ENCODE results near the gene PLD4.

PLD4 gene

DNA sequence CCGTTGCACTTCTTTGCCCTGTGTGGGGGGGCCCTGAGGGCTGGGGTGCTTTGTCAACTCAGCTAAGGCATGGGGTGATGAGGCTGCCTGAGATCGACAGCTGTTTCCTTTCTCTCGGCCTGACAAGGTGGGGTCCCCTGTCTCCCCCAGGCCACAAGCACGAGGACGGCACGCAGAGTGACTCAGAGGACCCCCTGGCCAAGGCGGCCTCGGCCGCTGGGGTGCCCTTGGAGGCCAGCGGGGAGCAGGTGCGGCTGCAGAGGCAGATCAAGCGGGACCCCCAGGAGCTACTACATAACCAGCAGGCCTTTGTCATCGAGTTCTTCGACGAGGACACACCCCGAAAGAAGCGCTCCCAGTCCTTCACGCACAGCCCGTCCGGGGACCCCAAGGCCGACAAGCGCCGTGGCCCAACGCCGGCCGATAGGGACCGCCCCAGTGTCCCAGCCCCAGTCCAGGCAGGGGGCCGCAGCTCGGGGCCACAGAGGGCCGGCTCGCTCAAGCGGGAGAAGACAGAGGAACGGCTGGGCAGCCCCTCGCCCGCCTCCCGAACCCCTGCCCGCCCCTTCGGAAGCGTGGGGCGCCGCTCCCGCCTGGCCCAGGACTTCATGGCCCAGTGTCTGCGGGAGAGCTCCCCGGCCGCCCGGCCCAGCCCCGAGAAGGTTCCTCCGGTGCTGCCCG lies 40.9 kb upstream of the PLD4 start:
- no peak for TF ChIP-seq SIN3A (IDR thresholded peaks at IDR 0.05; ENCODE audit: borderline replicate concordance, insufficient read depth, low read length)
- no peak for TF ChIP-seq POLR2AphosphoS5 (IDR thresholded peaks at IDR 0.05; ENCODE audit: low read depth, low read length)
- TF ChIP-seq FOXP2 (optimal IDR thresholded peaks at IDR 0.05; ENCODE audit: borderline replicate concordance, extremely low read depth, extremely low read length, insufficient read depth) = no peak
- TF ChIP-seq, protein P1, sequence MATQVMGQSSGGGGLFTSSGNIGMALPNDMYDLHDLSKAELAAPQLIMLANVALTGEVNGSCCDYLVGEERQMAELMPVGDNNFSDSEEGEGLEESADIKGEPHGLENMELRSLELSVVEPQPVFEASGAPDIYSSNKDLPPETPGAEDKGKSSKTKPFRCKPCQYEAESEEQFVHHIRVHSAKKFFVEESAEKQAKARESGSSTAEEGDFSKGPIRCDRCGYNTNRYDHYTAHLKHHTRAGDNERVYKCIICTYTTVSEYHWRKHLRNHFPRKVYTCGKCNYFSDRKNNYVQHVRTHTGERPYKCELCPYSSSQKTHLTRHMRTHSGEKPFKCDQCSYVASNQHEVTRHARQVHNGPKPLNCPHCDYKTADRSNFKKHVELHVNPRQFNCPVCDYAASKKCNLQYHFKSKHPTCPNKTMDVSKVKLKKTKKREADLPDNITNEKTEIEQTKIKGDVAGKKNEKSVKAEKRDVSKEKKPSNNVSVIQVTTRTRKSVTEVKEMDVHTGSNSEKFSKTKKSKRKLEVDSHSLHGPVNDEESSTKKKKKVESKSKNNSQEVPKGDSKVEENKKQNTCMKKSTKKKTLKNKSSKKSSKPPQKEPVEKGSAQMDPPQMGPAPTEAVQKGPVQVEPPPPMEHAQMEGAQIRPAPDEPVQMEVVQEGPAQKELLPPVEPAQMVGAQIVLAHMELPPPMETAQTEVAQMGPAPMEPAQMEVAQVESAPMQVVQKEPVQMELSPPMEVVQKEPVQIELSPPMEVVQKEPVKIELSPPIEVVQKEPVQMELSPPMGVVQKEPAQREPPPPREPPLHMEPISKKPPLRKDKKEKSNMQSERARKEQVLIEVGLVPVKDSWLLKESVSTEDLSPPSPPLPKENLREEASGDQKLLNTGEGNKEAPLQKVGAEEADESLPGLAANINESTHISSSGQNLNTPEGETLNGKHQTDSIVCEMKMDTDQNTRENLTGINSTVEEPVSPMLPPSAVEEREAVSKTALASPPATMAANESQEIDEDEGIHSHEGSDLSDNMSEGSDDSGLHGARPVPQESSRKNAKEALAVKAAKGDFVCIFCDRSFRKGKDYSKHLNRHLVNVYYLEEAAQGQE (IDR thresholded peaks at IDR 0.05; ENCODE audit: insufficient read depth in 1 of 2, low read depth in 2 of 2, low read length in 2 of 2) = no peak
- TF ChIP-seq TAF1 (IDR thresholded peaks at IDR 0.05; ENCODE audit: borderline replicate concordance, insufficient read depth, low read length) = no peak

DNA sequence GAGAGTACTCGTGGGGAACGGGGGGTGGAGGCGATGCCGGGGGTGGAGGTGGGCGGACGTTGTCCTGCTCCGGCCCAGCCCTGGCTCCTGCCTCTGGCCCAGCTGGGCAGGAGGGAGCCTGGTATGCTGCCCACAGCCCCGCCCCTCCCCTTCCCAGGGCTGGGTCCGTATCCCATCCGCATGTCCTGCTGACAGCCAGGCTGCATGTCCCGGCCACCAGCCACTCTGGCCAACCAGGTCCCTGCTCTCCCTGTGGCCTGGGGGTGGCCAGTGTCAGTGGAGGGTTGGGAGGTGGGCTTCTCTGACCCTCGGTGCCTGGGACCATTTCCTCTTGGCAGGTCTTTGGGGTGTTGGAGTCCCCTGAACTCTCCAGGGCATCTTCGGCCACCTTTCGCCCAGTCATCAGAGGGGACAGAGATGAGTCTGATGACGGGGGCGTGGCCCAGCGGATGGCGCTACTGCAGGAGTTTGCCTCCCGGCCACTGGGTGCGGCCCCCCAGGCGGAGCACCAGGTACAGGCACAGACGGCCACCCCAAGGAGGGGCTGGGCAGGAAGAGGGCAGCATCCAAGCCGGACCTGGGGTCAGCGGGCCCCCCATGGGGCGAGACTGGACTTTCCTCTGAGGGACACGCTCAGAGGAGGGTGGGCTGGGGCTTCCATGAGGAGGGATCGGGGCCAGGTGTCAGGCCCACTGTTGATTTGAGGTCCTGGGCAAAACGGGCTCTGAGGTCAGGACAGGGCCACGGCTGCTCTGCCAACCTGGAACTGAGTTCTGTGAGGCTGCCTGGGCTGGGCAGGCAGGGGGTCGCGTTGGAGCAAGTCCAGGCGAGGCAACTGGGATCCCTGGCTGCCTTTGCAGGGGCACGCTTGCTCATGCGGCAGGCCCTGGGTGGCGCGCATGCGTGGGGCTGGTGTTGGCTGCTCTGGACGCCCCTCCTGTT lies 39.4 kb upstream of the PLD4 start:
- TF ChIP-seq POLR2AphosphoS5 (IDR thresholded peaks at IDR 0.05; ENCODE audit: low read depth, low read length) = no peak
- TF ChIP-seq, protein P1 (IDR thresholded peaks at IDR 0.05; ENCODE audit: insufficient read depth in 1 of 2, low read depth in 2 of 2, low read length in 2 of 2) = no peak
- no peak for TF ChIP-seq FOXP2 (optimal IDR thresholded peaks at IDR 0.05; ENCODE audit: borderline replicate concordance, extremely low read depth, extremely low read length, insufficient read depth)
- TF ChIP-seq SIN3A (IDR thresholded peaks at IDR 0.05; ENCODE audit: borderline replicate concordance, insufficient read depth, low read length) = no peak
- TF ChIP-seq TAF1 (IDR thresholded peaks at IDR 0.05; ENCODE audit: borderline replicate concordance, insufficient read depth, low read length) = no peak

DNA sequence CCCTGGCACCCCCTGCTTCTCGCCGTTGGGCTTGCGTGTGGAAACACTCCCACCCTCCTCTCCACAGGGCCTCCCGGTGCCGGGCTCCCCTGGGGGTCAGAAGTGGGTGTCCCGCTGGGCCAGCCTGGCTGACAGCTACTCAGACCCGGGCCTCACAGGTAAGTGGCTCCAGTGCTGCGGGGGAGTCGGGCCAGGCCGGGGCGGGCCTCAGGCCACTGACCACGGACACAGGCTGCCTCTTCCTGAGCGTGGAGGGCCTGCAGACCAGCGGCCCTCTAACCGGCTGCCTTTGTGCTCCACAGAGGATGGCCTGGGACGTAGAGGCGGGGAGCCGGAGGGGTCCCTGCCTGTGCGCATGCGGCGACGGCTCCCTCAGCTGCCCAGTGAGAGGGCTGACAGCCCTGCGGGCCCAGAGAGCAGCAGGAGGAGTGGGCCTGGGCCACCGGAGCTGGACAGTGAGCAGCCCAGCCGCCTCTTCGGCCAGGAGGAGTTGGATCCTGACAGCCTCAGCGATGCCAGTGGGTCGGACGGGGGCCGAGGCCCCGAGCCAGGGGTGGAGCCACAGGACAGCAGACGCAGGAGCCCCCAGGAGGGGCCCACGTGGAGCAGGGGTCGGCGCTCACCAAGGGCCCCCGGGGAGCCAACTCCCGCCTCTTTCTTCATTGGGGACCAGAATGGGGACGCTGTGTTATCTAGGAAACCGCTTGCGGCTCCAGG lies 38.5 kb upstream of the PLD4 start:
- TF ChIP-seq POLR2AphosphoS5 (IDR thresholded peaks at IDR 0.05; ENCODE audit: low read depth, low read length) (no peak), FOXP2 (optimal IDR thresholded peaks at IDR 0.05; ENCODE audit: borderline replicate concordance, extremely low read depth, extremely low read length, insufficient read depth) (no peak), TAF1 (IDR thresholded peaks at IDR 0.05; ENCODE audit: borderline replicate concordance, insufficient read depth, low read length) (no peak), SIN3A (IDR thresholded peaks at IDR 0.05; ENCODE audit: borderline replicate concordance, insufficient read depth, low read length) (no peak)
- TF ChIP-seq, protein P1 (IDR thresholded peaks at IDR 0.05; ENCODE audit: insufficient read depth in 1 of 2, low read depth in 2 of 2, low read length in 2 of 2) = no peak

DNA sequence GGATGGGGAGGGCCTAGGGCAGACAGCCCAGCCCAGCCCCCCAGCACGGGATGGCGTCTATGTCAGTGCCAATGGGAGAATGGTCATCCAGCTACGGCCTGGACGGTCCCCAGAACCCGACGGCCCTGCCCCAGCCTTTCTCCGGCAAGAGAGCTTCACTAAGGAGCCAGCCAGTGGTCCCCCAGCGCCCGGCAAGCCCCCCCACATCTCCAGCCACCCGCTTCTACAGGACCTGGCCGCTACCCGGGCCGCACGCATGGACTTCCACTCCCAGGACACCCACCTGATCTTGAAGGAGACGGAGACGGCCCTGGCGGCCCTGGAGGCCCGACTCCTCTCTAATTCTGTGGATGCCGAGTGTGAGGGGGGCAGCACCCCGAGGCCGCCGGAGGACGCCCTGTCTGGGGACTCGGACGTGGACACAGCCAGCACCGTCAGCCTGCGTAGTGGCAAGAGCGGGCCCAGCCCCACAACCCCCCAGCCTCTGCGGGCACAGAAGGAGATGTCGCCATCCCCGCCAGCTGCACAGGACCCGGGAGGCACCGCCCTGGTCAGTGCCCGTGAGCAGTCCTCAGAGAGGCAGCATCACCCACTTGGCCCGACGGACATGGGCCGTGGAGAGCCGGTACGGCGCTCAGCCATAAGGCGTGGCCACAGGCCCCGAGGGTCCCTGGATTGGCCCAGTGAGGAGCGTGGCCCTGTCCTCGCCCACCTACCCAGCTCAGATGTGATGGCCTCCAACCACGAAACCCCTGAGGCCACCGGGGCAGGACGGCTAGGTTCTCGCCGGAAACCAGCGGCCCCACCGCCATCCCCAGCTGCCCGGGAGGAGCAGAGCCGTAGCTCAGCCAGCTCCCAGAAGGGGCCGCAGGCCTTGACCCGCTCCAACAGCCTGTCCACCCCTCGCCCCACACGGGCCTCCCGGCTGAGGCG lies 37.7 kb upstream of the PLD4 start:
- no peak for TF ChIP-seq FOXP2 (optimal IDR thresholded peaks at IDR 0.05; ENCODE audit: borderline replicate concordance, extremely low read depth, extremely low read length, insufficient read depth)
- no peak for TF ChIP-seq SIN3A (IDR thresholded peaks at IDR 0.05; ENCODE audit: borderline replicate concordance, insufficient read depth, low read length)
- no peak for TF ChIP-seq POLR2AphosphoS5 (IDR thresholded peaks at IDR 0.05; ENCODE audit: low read depth, low read length)
- TF ChIP-seq, protein P1 (IDR thresholded peaks at IDR 0.05; ENCODE audit: insufficient read depth in 1 of 2, low read depth in 2 of 2, low read length in 2 of 2) = no peak
- TF ChIP-seq TAF1 (IDR thresholded peaks at IDR 0.05; ENCODE audit: borderline replicate concordance, insufficient read depth, low read length) = no peak
